GM19025 (cell line): ENCODE measurements around the gene DDAH1.
"Not testable (repeated sequence)": the region's sequence is repeated elsewhere in the genome, so short reads cannot be mapped to it uniquely, and the experiment has no call there.

Source experiments
- ATAC-seq: cut with Tn5 transposase; IDR thresholded peaks from one replicate; pipeline ENCODE4 v1.9.1; 2021; ENCODE audit warnings: mild to moderate bottlenecking, low read depth, moderate library complexity; ENCODE audit not compliant: unreplicated experiment

The DDAH1 gene

DNA sequence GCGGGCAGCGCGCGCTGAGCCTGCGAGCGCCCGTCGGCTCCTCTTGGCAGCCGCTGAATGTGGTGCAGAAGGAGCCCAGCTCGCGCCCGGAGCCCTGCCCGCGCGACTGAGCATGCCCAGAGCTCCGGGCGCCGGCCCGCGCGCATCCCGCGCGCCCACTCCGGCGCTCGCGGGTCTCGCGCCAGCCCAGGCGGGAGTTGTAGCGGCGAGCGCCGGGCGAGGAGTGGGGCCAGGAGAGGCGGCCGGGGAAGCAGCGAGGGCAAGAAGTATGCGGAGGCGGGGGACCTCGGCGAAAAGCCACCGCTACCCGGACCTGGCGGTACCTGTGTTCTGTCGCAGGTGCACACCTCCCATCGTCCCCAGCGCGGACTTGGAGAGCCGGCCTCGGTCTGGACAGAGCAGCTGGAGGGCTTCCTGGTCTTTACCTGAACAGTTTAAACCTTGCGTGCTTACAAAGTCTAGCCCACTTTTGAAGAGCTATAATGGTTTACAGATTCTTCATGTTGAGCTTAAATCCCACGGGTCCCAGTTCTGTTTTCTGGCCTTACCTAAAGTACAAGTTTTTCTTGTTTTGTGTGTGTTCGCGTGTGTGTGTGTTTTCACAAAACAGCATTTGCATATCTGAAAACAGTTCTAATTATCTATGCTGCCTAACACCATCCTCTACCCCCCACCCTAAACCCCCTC, at the start of gene DDAH1:
Gene DDAH1, minus strand, starts transcription at position 61 of the 687 bp plus-strand sequence. CDS start 114 bp downstream, outside the sequence.
- ATAC-seq, result peak; percentile 55

DNA sequence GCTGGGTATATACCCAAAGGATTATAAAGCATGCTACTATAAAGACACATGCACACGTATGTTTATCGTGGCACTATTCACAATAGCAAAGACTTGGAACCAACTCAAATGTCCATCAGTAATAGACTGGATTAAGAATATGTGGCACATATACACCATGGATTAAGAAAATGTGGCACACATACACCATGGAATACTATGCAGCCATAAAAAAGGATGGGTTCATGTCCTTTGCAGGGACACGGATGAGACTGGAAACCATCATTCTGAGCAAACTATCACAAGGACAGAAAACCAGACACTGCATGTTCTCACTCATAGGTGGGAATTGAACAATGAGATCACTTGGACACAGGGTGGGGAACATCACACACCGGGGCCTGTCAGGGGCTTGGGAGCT, 49.0 kb upstream of the DDAH1 start:
- ATAC-seq, result not testable (repeated sequence)

DNA sequence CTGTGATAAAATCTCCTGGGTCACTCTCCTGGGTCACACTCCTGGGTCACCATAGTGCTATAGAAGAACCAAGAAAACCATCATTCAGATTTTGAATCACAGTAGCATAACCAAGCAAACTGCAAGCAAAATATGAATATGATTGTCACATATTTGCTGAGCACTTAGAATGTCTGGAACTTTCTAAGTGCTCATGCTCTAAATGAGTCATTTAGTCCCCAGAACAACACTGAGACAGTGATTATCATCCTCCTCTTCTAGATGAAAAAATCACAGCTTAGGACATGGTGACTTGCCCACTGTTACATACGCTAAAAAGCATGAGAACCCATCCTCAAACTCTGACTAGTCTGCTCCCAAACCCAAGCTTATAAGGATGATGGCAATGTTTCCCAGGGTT, 39.5 kb upstream of the DDAH1 start:
- no peak for ATAC-seq

GRCh38 chr1:85502625-85503083, 37.7 kb upstream of the DDAH1 start:
- ATAC-seq, result no peak

DNA sequence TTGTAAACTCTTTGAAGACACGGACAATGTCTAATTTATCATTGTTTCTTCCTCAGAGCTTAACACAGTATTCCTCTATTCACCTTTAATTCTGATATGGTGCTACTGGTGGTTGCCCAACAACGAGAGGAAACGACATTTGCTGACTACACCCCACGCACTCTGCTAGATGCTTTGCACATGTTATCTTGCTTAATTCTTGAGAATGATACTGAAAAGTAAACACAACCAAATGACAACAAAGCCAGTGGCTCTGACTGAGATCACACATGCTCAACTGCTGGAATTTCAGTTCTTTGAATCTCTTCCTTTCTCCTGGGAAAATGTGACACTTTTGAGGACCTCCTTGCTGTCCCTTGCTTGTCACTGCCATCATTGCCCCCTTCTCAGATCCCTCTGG, 37.2 kb upstream of the DDAH1 start:
- no peak for ATAC-seq

GRCh38 chr1:85501355-85501898, 36.5 kb upstream of the DDAH1 start:
- no peak for ATAC-seq

DNA sequence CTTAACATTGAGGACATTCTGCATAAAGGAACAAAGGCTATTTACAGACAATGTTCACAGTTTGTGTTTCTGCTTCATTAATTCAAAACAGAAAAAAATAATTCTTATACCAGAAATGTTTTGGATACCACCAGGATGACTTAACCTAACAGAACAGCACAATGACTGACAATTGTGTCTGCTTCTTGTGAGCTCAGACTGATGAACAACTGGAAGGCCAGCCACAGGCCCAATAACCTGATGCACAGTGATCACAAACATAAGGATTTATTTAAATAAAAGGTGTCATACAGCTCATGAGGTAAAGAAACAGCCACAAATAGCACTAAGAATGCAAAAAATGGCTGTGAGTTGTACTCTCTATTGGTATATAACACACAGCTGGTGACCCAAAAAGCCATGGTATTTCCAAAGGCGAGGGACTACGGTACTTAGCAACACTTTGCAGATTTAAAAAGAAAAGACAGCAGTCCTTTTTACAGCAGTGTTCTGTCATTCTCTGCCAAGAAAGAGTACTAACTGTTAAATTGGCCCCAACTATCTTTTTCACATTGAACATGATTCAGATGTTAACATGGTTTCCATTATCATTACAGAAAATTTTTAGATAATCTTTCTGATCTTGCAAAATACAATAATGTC, 32.1 kb upstream of the DDAH1 start:
- ATAC-seq, result no peak

GRCh38 chr1:85495556-85495955, 30.6 kb upstream of the DDAH1 start:
- ATAC-seq, result no peak

- ATAC-seq, result no peak
Measured at GRCh38 chr1:85494904-85495266, 29.9 kb upstream of the DDAH1 start.

- ATAC-seq, result peak; percentile 91
Measured at GRCh38 chr1:85494074-85494903, 29.3 kb upstream of the DDAH1 start.

- no peak for ATAC-seq
Measured at GRCh38 chr1:85490270-85490985, 25.5 kb upstream of the DDAH1 start.

GRCh38 chr1:85488126-85488525, 23.2 kb upstream of the DDAH1 start:
- no peak for ATAC-seq

GRCh38 chr1:85485516-85485915, 20.6 kb upstream of the DDAH1 start:
- no peak for ATAC-seq

- ATAC-seq, result no peak
Measured at GRCh38 chr1:85484716-85485115, 19.8 kb upstream of the DDAH1 start.

GRCh38 chr1:85484264-85484663, 19.3 kb upstream of the DDAH1 start:
- no peak for ATAC-seq

GRCh38 chr1:85481688-85482087, 16.7 kb upstream of the DDAH1 start:
- no peak for ATAC-seq

- no peak for ATAC-seq
Measured at GRCh38 chr1:85480566-85480965, 15.6 kb upstream of the DDAH1 start.

DNA sequence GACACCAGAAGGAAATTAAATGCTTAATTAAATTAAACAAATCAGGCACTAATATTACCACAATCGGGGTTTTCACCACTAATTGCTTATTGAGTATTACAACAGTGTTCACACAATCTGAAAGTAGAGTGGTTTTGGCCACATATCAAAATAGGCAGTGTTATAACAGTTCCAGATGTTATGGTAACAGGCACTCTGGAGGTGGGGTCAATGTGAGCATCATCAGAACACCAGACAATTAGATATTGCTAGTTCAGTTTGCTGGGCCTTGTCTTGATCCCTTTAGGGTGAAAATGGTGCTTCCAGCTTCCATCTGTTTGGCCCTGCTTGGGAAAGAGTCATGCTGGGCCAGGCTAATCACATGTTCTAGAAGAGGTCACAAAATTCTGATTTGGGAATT, 14.5 kb upstream of the DDAH1 start:
- ATAC-seq, result no peak

- no peak for ATAC-seq
Measured at GRCh38 chr1:85478366-85478765, 13.4 kb upstream of the DDAH1 start.

DNA sequence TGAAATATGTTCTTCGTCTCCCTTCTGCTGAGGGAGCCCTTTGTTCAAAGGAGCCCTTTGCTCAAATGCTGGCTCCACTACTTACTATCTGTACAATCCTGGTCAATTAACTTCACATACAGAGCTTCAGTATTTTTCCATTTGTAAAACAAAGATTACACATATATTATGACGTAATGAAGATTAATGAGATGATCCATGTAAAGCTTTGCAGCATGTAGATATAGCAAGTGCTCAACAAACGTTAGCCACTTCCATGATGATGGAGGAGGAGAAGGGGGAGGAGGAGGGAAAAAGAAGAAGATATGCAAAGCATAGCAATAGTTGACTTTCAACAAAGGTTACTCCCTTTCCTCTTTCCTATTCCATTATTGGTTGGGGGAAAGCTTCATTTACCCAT, 10.1 kb upstream of the DDAH1 start:
- no peak for ATAC-seq
